HG03066 (cell line): ENCODE results near the gene ZNF593OS.

Experiments
- ATAC-seq: cut with Tn5 transposase; IDR thresholded peaks from one replicate; pipeline ENCODE4 v1.9.1; 2021; ENCODE audit warnings: low read depth; ENCODE audit not compliant: unreplicated experiment

The ZNF593OS gene

DNA sequence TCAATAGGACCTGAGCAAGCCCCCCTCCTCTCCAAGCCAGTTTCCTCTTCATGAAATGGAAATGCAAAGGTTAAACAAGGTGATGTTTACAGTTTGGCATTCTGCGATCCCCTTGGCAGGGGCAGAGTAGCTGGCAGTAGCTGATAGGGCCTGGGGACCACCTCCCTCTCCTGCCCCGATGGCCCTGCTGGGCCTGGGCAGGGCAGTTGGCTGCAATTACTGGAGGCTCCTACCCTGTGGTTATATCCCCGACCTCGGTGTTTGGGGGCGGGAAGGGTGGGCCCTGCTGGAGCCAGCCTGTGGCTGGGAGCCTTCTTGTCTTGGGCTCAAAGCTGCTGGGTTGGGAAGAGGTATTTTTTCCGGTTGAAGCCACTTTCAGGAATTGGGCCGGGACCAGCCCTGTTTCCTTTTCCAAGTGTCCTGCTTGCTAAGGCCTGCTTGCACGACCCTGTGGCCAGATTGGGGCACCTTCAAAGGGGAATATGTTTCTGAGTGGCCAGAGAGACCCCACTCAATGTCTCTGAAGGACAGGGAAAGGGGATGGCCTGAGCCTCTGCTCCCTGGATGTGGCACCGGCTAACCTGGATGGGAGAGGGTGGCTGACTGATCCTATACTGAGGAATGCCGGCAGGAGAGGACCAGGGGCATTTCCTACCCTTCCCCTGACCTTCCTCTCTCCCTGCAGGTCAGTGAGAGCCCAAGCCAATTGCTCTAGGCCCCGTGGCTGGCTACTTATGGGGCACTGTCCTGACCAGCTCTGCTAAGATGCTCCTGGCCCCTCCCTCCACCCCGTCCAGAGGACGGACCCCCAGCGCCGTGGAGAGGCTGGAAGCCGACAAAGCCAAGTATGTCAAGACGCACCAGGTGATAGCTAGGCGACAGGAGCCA lies 10.9 kb downstream of the ZNF593OS start:
- no peak for ATAC-seq

DNA sequence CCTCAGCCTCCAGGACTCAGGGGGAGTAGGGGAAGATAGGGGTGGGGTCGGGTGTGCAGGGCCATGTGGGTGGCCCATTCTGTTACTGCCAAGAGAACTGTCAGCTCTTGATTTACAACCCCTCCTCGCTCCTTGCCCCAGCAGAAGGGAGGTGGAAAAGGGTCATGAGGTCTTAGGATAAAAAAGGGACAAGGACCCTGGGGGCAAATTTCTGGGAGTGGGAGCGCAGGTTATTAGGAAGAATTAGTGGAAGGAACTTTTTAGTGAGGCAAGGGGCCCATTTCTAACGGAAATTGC lies 11.9 kb downstream of the ZNF593OS start:
- ATAC-seq, result no peak

DNA sequence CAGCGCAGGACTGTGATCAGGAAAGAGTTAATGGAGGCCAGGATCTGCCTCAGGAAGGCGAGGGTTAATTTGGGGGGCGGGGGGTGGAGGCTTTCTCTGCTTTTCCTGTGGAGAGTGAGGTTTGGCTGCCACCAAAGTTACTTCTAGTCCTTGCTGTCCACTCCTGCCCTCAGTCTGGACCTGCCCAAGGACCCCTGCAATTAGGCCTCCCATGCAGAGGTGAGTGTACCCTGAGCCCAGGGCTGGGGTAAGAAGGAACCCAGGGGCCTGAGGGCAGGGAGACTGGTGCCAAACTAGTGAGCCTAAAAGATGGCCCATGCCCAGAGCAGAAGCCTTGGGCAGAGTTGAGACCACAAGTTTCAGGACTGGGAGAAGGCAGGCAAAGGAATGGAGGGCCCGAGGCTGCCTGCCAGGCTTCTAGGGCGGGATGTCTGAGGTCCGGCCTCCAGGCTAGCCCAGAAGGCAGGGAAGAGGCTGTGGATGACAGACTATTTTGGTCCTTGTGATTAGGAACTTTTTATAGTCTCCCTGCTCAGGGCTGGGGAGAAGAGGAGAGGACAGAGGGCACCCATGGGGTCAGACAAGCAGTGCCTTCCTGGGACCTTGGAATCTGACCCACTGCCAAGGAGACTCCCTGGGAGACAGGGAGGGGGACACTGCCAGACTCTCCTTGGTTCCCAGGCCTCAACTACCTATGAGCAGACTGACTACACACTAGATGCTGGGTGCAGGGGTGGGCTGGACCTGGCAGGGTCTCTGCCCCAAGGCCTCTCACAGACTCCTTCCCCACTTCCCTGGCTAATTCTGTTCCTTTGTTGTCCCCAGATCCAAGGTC lies 12.5 kb downstream of the ZNF593OS start, which contains the start of gene FAM110D:
Gene FAM110D (plus strand): TSS at position 172 of the 835 bp plus-strand sequence. CDS start 2,213 bp downstream, outside the sequence.
- ATAC-seq, result no peak

DNA sequence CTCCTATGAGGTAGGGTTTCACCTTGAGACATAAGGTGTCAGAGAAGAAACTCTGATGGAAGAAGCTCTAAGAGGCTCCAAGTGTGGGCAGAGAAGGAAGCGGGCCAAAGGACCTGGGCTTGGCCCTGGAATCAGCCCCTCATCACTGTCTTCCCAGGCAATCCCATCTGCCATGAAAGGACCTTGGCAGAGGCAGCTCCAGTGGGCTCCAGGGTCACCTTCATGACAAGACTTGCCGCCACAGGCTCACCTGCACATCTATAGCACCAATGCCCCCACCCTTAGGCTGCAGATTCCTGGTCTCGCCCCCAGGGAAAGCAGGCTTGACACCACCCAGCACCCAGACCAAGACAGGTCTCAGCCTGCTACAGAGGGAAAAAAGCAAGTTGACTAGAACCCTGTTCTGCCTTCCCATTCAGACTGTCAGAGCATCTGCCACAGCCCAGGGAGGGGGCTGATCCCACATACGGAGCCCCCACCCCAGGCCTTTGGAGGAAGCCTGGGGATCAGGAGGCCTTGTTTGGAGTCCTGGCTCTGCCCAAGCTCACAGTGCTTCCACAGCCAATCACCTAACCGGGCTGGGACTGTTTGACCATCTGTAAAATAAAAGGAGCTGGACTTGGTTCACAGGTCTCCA lies 13.2 kb downstream of the ZNF593OS start:
- ATAC-seq, result no peak

DNA sequence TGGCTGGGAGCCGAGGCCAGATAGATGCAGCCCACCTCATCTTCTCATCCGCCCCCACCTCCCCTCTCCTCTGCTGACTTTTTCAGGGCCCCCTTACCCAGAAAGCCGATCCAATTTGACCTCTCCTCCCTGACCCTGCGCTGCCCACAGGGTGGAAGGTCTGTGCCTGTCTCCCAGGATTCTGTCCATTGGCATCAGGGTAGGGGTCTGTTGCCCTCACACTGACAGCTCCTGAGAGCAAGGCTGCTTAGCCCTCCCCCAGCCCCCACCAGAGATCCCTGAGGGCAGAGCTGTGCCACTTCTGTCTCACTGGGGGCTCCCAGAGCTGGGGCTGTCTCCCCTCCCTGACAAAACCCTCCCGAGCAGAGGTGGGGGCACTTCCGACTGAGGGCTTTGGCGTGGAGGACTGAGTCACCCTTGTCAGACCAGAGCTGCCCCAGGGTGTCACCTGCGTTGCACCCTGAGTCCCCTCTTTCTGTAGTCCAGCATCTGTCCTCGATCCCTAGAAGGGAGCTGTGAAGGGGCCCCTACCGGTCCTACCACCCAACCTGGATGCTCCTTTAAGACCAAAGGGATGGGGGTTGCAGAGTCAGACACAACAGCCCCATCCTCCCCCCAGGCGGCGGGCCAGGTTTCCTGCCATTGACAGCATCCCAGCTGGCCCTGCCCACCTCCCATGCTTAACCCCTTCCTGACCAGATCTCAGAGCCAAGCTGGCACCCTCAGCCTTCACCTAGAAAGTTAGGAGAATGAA lies 15.2 kb downstream of the ZNF593OS start:
- no peak for ATAC-seq

DNA sequence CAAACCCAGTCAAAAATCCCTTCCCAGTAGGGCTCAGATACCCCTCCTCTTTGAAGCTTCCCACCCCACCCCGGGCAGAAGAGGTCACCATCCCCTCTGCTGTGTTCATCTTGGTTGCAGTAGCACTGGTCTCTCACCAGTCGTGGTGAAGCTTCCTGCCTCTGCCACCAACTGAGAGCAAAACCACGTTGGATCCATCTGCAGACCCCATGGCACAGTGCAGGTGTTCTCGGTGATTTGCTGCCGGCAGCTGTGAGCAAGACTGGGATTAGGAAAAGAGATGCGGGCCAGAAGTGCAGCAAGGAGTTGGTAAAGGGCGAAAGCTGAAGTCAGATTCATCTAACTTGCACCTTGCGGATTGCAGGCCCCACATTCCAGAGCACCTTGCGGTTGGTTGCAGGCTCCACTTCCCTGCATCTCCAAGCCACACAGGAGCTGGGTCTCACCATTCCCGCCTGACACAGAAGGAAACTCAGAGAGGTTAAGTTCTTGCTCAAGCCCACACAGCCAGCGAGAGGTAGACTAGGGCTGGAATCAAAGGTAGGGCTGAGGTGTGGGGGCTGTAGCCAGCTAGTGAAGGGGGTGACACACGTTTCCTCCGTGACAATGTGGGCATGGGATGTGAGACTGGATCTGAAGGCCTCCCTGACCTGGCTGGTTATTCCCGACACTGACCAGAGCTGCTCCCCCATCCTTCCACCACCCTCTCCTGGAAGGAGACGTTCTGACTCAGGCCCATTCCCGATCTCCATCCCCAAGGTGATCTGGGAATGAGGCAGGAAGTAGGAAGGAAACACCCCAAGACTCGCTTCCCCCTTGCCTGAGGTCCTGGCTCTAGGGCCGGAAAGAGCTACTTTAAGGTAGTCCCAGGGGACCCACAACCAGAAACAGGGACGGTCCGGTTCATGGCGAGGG lies 16.0 kb downstream of the ZNF593OS start:
- ATAC-seq, result no peak

DNA sequence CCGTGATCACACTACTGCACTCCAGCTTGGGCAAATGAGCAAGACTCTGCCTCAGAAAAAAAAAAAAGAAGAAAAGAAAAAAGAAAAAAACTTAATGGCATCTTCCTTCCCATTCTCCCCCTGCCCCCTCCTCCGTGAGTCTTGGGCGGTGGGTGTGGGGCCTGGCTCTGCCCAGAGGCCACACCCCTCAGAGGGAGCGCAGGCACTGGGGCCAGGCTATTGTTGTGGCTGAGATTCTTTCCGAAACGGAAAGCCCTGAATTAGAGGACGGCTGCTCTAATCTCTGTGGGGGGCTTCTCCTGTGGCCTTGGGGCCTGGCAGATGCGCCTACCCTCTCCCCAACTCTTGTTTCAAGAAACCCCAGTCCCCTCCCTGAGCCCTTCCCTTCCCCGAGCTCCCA lies 16.9 kb downstream of the ZNF593OS start:
- no peak for ATAC-seq

DNA sequence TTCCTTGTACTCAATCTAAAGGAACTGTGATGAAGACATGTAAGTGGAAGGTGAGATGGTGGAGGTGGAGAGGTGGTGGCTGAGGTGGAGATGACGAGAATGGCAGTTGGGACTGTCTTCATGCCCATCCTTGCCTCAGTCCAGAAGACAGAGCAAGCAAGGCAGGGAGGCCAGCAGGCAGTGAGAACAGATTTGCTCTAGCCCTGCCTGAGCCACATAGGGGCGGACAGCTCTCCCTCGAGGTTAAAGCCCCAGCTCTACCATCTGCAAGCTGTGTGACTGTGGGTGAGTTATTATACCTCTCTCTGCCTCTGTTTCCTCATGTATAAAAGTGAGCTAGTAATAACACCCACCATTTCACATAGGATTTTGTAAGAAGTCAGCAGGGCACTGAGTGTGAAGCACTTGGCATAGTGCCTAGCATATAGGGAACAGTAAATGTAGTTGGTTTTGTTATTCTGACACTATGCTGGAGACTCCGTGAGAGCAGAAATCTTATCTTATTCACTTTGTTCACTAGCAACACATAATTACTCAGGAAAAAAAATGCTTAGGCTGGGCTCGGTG lies 17.6 kb downstream of the ZNF593OS start:
- no peak for ATAC-seq

DNA sequence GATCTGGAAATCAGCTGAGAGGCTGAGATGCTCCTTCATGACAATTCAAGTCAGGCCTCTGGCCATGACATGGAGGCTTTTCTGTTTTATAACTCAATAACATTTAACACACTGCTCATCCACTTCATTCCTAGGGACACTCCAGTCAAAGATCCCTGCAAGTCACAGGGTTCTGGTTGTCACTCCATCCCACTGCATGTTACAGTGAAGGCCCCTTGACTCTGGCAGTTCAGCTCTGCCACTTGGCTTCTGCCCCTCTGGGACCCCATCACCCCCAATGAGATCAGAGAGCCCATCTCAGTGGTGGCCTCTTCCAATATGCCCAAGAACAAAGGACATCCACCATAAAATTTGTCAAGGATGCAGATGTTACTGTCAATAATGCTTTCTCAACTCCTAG lies 22.7 kb downstream of the ZNF593OS start:
- ATAC-seq, result no peak

DNA sequence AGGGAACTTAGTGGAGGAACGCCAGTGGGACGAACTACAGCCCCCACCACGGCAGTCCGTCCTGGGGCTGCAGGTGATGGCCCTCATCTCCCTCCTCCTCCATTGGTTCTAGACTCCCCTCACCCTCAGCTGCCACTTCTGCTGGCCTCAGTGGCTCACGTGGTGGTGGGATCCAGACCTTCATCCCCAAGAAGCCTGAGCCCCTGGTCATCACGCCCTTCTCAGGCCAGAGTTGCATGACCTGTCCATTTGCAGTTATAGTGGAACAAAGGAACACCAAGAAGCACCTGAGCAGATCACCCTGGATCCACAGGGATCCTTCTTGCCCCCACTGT lies 25.7 kb downstream of the ZNF593OS start:
- no peak for ATAC-seq

DNA sequence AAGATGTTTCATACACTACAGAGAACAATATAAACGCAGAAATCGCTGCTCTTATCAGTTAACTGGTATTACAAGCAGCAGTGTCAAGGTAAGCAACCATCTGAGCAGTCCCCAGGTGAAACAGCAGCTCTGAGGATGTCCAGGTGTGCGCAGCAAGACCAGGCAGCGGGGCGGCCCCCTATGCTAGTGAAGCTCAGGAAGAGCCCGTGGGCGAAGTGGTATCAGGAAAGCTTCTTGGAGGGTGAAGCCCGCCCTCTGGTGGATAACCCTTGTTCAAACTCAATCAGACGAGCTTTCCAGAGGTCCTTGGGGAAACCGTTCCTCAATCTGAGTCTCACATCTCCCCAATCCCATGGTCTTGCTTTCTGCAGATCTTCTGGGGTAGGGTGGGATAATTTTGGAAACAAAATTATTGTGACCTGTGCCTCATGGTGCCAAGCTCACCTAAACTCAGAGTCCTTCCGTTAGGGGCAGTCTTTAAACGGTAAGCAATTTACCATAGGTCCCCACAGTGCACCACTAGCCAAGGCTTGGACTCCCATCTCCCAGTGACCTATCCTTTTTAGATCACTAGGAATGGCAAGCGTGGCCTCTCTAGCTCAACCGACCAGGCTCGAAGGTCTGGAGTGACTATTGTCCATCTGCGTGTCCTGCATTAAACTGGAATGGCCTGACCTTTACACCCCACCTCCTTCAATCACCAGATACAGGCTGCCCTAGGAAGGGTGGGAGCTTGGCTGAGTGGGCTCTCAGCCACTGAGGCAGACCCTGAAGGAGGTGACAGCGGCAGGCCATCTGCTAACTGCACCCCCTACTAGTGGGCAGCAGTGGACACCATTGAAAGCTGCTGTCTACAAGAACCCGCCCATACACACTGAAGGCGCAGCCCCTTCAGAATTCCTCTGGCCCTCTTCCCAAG lies 26.3 kb downstream of the ZNF593OS start:
- no peak for ATAC-seq

DNA sequence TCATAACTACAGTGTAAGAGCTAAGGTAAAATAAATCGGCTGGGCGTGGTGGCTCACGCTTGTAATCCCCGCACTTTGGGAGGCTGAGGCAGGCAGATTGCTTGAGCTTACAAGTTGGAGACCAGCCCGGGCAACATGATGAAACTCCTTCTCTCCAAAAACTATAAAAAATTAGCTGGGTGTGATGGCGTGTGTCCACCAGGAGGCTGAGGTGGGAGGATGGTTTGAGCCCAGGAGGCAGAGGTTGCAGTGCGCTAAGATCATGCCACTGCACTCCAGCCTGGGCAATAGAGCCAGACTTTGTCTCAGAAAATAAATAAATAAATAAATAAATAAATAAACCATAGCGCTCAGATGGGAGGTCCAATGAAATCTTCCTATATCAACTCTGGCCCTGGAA lies 29.5 kb downstream of the ZNF593OS start:
- ATAC-seq, result no peak

DNA sequence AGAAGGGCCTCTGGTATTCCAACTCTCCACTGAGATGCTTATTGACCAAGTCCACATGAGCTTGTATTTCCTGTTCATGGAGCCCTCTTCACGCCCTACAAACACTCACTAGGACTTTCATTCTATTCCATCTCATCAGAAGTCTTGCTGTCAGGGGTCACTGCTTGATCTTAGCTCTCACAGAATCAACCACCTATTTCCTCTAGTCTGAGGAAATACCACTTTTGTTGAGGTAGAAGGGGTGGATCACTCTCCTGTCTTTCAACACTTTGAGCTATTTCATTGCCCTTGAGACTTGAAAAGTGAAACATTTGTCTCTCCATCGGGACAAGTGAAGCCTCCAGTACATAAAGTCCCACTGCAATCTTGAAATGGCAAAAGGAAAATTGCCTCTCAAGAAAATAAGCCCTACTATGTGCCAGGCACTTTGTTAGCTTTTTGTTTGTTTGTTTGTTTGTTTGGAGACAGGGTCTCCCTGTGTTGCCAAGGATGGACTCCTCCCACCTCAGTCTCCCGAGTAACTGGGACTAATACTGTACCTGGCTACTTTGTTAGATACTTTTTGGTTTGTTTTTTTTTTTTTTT lies 32.6 kb downstream of the ZNF593OS start:
- no peak for ATAC-seq

DNA sequence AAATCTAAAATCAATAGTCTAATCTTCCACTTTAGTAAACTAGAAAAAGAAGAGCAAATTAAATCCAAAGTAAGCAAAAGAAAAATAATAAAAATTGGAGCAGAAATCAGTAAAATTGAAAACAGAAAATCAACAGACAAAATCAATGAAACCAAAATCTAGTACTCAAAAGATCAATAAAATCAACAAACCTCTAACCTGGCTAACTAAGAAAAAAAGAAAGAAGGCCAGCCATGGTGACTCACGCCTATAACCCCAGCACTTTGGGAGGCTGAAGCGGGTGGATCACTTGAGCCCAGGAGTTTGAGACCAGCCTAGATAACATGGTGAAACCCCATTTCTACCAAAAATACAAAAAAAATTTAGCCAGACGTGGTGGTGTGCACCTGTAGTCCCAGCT lies 37.2 kb downstream of the ZNF593OS start:
- ATAC-seq, result no peak

DNA sequence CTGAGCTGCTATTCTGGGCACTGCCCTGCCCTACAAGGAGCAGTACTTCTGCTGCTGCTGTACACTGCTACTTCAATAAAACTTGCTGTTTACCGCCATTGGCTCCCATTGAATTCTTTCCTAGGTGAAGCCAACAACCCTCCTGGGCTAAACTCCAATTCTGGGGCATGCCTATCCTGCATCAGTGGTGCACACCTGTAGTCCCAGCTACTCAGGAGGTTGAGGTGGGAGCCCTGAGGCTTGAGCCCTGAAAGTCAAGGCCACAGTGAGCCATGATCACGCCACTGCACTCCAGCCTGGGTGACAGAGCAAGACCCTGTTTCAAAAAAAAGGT lies 38.8 kb downstream of the ZNF593OS start:
- no peak for ATAC-seq

DNA sequence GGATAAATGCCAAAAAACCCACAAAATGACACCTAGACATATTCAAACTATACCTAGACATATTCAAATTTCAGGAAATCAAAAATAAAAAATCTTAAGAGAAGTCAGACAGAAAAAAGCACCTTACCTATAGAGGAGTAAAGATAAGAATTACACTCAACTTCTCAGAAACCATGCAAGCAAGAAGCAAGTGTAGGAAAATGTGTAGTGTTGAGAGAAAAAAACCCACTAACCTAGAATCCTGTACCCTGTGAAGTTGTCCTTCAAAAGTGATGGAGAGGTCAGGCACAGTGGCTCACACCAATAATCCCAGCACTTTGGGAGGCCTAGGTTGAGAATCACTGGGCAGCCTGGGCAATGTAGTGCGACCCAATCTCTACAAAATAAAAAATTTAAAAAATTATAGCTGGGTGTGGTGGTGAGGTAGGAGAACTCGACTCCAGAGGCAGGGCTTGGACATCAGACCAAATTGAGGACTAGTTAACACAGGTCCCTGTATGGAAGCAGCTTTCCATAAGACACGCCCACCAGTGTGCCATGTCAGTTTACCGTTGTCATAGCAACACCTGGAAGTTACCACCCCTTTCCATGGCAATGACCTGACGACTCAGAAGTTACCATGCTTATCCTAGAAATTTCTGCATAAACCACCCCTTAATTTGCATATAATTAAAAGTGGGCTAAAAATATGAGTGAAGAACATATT lies 39.4 kb downstream of the ZNF593OS start:
- ATAC-seq, result no peak

DNA sequence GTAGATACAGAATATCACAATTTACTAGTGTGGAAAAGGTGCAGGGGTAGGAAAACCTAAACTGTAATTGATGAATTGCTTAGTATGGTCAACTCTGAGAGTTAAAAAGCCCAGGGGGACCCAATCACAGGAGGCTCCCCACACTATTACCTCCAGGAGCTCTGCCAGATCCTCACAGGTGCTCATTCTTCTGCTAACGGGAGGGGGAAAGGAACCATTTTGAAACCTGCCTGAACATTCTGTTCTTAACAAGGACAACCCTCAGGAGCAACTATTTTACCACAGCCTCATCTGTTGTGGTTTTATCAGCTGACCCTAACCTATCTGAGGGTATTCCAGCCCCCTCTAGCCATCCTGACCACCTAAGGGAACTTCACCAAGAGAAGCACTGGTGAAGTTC lies 40.9 kb downstream of the ZNF593OS start:
- no peak for ATAC-seq

DNA sequence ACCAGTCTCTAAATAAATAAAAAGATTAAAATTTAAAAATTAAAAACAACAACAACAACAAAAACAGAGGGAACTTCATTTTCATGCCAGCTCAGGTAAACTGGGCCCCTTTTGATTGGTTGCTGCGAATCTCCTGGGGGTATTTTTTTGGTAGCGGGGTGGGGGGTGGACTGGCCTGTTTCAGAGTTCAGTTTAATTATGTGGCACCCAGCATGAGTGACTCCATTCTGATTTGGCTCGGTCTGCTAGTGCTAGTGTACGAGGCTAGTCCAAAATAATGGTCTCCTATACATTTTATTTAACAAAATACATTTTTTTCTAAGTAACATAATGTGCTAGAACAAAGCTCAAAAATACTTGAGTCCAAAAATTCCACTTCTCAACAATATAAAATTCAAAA lies 41.9 kb downstream of the ZNF593OS start:
- ATAC-seq, result no peak
